H9 (cell line): ENCODE measurements around the gene ATG7. TPM values are rescaled to one million over a fixed set of nuclear protein-coding genes. Genes with fewer than 3 reads are reported as not detected.

Source experiments
- DNase-seq: peaks from one replicate; pipeline ENCODE4 v3.0.0-alpha.2; 2017
- H2AFZ ChIP-seq: one replicate; pipeline ENCODE4 v1.6.1; 2013; ENCODE audit warnings: mild to moderate bottlenecking, low read length, control low read depth, moderate library complexity
- H2AK5ac ChIP-seq: 2 replicates; pipeline ENCODE4 v1.6.1; 2013; ENCODE audit warnings: low read length, control low read depth, mixed read lengths; ENCODE audit not compliant: insufficient read length
- H2BK120ac ChIP-seq: one replicate; pipeline ENCODE4 v1.6.1; 2013; ENCODE audit warnings: low read depth, mild to moderate bottlenecking, low read length, control low read depth, inconsistent platforms; ENCODE audit not compliant: poor library complexity, severe bottlenecking
- H2BK12ac ChIP-seq: 2 replicates; pipeline ENCODE4 v1.6.1; 2013; ENCODE audit warnings: low read length, control low read depth, mixed read lengths, low read depth; ENCODE audit not compliant: insufficient read length
- H2BK15ac ChIP-seq: 2 replicates; pipeline ENCODE4 v1.6.1; 2013; ENCODE audit warnings: low read depth, low read length, control low read depth
- H2BK20ac ChIP-seq: one replicate; pipeline ENCODE4 v1.6.1; 2013; ENCODE audit warnings: low read depth, mild to moderate bottlenecking, low read length, control low read depth, inconsistent platforms; ENCODE audit not compliant: poor library complexity, severe bottlenecking
- H2BK5ac ChIP-seq: 2 replicates; pipeline ENCODE4 v1.6.1; 2013; ENCODE audit warnings: low read length, control low read depth, mixed read lengths; ENCODE audit not compliant: insufficient read length
- H3K14ac ChIP-seq: 2 replicates; pipeline ENCODE4 v1.6.1; 2013; ENCODE audit warnings: low read length, control low read depth; ENCODE audit not compliant: insufficient read depth
- H3K18ac ChIP-seq: 2 replicates; pipeline ENCODE4 v1.6.1; 2013; ENCODE audit warnings: low read depth, mild to moderate bottlenecking, mixed read lengths, low read length, control low read depth; ENCODE audit not compliant: insufficient read length
- H3K23ac ChIP-seq: 2 replicates; pipeline ENCODE4 v1.6.1; 2013; ENCODE audit warnings: low read length, control low read depth, mixed read lengths, low read depth; ENCODE audit not compliant: insufficient read length
- H3K23me2 ChIP-seq: 2 replicates; pipeline ENCODE4 v1.6.1; 2013; ENCODE audit warnings: low read depth, mild to moderate bottlenecking, mixed read lengths, low read length, control low read depth; ENCODE audit not compliant: insufficient read length, poor library complexity, severe bottlenecking
- H3K27ac ChIP-seq: 2 replicates; pipeline ENCODE4 v1.5.1; 2013; ENCODE audit warnings: low read length, control low read depth, mixed read lengths, low read depth; ENCODE audit not compliant: insufficient read length
- H3K27me3 ChIP-seq: 2 replicates; pipeline ENCODE4 v1.6.1; 2013; ENCODE audit warnings: low read length, control low read depth, inconsistent platforms; ENCODE audit not compliant: insufficient read depth
- H3K4ac ChIP-seq: 2 replicates; pipeline ENCODE4 v1.6.1; 2013; ENCODE audit warnings: low read depth, mild to moderate bottlenecking, control low read depth, inconsistent platforms, low read length, moderate library complexity
- H3K4me1 ChIP-seq: 2 replicates; pipeline ENCODE4 v1.6.1; 2013; ENCODE audit warnings: low read length, control low read depth, inconsistent platforms; ENCODE audit not compliant: insufficient read depth
- H3K4me2 ChIP-seq: 2 replicates; pipeline ENCODE4 v1.6.1; 2013; ENCODE audit warnings: low read length, control low read depth, mixed read lengths; ENCODE audit not compliant: insufficient read length, insufficient read depth
- H3K56ac ChIP-seq: 2 replicates; pipeline ENCODE4 v1.6.1; 2013; ENCODE audit warnings: low read depth, mild to moderate bottlenecking, mixed read lengths, low read length, control low read depth; ENCODE audit not compliant: insufficient read length
- H3K79me1 ChIP-seq: 2 replicates; pipeline ENCODE4 v1.6.1; 2013; ENCODE audit warnings: low read depth, mild to moderate bottlenecking, moderate library complexity, low read length, control low read depth, inconsistent platforms; ENCODE audit not compliant: insufficient read depth, poor library complexity, severe bottlenecking
- H3K79me2 ChIP-seq: 2 replicates; pipeline ENCODE4 v1.6.1; 2013; ENCODE audit warnings: low read length, control low read depth, inconsistent platforms; ENCODE audit not compliant: insufficient read depth
- H3K9ac ChIP-seq: 2 replicates; pipeline ENCODE4 v1.6.1; 2013; ENCODE audit warnings: low read length, control low read depth, mixed read lengths; ENCODE audit not compliant: insufficient read length; ENCODE audit errors: extremely low read depth
- H3K9me3 ChIP-seq: one replicate; pipeline ENCODE4 v1.6.1; 2013; ENCODE audit warnings: low read depth, low read length, inconsistent platforms; ENCODE audit not compliant: control insufficient read depth
- H3T11ph ChIP-seq: one replicate; pipeline ENCODE4 v1.6.1; 2013; ENCODE audit warnings: mild to moderate bottlenecking, low read length, control low read depth, inconsistent platforms
- H4K20me1 ChIP-seq: one replicate; pipeline ENCODE4 v1.6.1; 2013; ENCODE audit not compliant: control insufficient read depth, insufficient read length, insufficient read depth
- H4K5ac ChIP-seq: 2 replicates; pipeline ENCODE4 v1.6.1; 2013; ENCODE audit warnings: low read depth, mild to moderate bottlenecking, mixed read lengths, low read length, control low read depth; ENCODE audit not compliant: insufficient read length
- H4K8ac ChIP-seq: replicated peaks from 2 replicates; pipeline ENCODE4 v1.6.1; 2013; ENCODE audit warnings: low read length, control low read depth, mixed read lengths, low read depth; ENCODE audit not compliant: insufficient read length
- H4K91ac ChIP-seq: 2 replicates; pipeline ENCODE4 v1.6.1; 2013; ENCODE audit warnings: low read depth, mild to moderate bottlenecking, moderate library complexity, mixed read lengths, low read length, control low read depth; ENCODE audit not compliant: insufficient read length
- H3K27ac Mint-ChIP-seq, 3 experiments: 2 replicates in 2 of 3; 3 replicates in 1 of 3; pipeline ENCODE4 v1.8.0; 2020 to 2021; ENCODE audit warnings: mixed read lengths in 3 of 3, mild to moderate bottlenecking in 1 of 3, moderate library complexity in 1 of 3
- H3K27me3 Mint-ChIP-seq: 2 replicates; pipeline ENCODE4 v1.8.0; 2021; ENCODE audit warnings: low read depth, mild to moderate bottlenecking, moderate library complexity, mixed read lengths
- H3K36me3 Mint-ChIP-seq, 3 experiments: 2 replicates in 2 of 3; 3 replicates in 1 of 3; pipeline ENCODE4 v1.8.0; 2020 to 2021; ENCODE audit warnings: low read depth in 3 of 3, mixed read lengths in 3 of 3; ENCODE audit not compliant: insufficient read depth in 1 of 3
- H3K4me1 Mint-ChIP-seq, 2 experiments: 2 replicates each; pipeline ENCODE4 v1.8.0; 2020; ENCODE audit warnings: mixed read lengths in 2 of 2
- H3K4me3 Mint-ChIP-seq, 2 experiments: 2 replicates in 1 of 2; 3 replicates in 1 of 2; pipeline ENCODE4 v1.8.0; 2020 to 2021; ENCODE audit warnings: mild to moderate bottlenecking in 2 of 2, mixed read lengths in 2 of 2, moderate library complexity in 1 of 2
- H3K9me3 Mint-ChIP-seq, 2 experiments: 2 replicates in 1 of 2; 3 replicates in 1 of 2; pipeline ENCODE4 v1.8.0; 2020; ENCODE audit warnings: mild to moderate bottlenecking in 2 of 2, mixed read lengths in 2 of 2, moderate library complexity in 1 of 2
- WGBS: extraction: QIAGEN DNeasy Blood & Tissue Kit; methylation state at CpG from one replicate; pipeline ENCODE4 v1.1.7; 2013; ENCODE audit warnings: missing lambda C conversion rate, low lambda C conversion rate, mixed read lengths; ENCODE audit not compliant: insufficient read length; ENCODE audit errors: extremely low coverage; 5-methylcytosine and 5-hydroxymethylcytosine counted together
- total RNA-seq: library from RNA; stranded (reverse); gene quantifications from 2 replicates; pipeline ENCODE4 v1.2.1, GENCODE V29; 2021
- TF ChIP-seq, protein P1 (sequence below): fragments of 200-600 bp; sonication (generic); conservative IDR thresholded peaks from 3 replicates; pipeline ENCODE4 v1.8.0; 2021; ENCODE audit warnings: antibody characterized with exemption, mild to moderate bottlenecking

Gene ATG7
- total RNA-seq, 1 experiment from 2014 or later: 17.9 TPM

DNA sequence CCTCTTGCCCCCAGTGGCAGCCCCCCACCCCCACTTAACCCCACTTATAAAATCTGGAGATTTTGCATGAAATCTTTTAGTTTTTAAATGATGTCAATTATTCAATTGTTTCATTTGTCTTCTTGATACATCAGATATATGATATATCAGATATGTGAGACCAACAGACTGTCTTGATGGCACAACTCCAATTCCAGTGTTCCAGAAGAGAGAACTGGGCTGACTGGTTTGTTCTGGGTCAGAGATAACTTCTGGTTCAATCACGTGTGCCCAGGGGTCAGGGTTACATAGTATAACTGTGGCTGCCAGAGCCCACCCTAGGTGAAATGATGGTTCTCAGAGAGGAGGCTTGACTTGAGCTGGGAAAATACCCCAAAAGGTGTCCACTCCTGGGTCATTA, 32.4 kb upstream of the ATG7 start:
- no peaks in the 10 kb centered on the region; the same call in 1 of the 2 replicates for H3K4me1 ChIP-seq
- Mint-ChIP-seq H3K9me3 (no peaks in the 10 kb centered on the region; a peak in 2 of 5 replicates), H3K36me3 (no peaks in the 10 kb centered on the region; a peak in 1 of 7 replicates), H3K4me1 (peaks cover 2 to 6% of the 10 kb centered on the region in 2 experiments), H3K4me3 (no peak overlapping the region), H3K27me3 (peaks cover 2% of the 10 kb centered on the region; the same call in 1 of the 2 replicates), H3K27ac (no peak overlapping the region)
- no peak overlapping the region for H2AK5ac ChIP-seq
- no peak overlapping the region for H3K23ac ChIP-seq
- no CpG with 5 or more reads among the region's 1 CpG for WGBS
- H4K20me1 ChIP-seq: no peaks in the 10 kb centered on the region
- H3K56ac ChIP-seq: no peak overlapping the region
- H3K23me2 ChIP-seq: no peaks in the 10 kb centered on the region
- H2AFZ ChIP-seq: no peak overlapping the region
- no peak overlapping the region for H2BK20ac ChIP-seq
- no peak overlapping the region for H3K4me2 ChIP-seq
- no peak overlapping the region for H2BK12ac ChIP-seq
- no peak overlapping the region for H3K9ac ChIP-seq
- H4K91ac ChIP-seq: no peak overlapping the region
- H3K18ac ChIP-seq: no peak overlapping the region
- H3K9me3 ChIP-seq: no peaks in the 10 kb centered on the region
- H3K27me3 ChIP-seq: no peaks in the 10 kb centered on the region
- no peaks in the 10 kb centered on the region for H3K79me2 ChIP-seq
- H4K5ac ChIP-seq: no peak overlapping the region
- DNase-seq: no peak
- no peaks in the 10 kb centered on the region for H3K79me1 ChIP-seq
- H4K8ac ChIP-seq: no peak overlapping the region
- no peak overlapping the region for H3K27ac ChIP-seq
- no peak overlapping the region for H3K4ac ChIP-seq
- H3K14ac ChIP-seq: no peak overlapping the region
- TF ChIP-seq, protein P1, sequence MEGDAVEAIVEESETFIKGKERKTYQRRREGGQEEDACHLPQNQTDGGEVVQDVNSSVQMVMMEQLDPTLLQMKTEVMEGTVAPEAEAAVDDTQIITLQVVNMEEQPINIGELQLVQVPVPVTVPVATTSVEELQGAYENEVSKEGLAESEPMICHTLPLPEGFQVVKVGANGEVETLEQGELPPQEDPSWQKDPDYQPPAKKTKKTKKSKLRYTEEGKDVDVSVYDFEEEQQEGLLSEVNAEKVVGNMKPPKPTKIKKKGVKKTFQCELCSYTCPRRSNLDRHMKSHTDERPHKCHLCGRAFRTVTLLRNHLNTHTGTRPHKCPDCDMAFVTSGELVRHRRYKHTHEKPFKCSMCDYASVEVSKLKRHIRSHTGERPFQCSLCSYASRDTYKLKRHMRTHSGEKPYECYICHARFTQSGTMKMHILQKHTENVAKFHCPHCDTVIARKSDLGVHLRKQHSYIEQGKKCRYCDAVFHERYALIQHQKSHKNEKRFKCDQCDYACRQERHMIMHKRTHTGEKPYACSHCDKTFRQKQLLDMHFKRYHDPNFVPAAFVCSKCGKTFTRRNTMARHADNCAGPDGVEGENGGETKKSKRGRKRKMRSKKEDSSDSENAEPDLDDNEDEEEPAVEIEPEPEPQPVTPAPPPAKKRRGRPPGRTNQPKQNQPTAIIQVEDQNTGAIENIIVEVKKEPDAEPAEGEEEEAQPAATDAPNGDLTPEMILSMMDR: no peak
- no peak overlapping the region for H2BK15ac ChIP-seq
- H2BK120ac ChIP-seq: no peak overlapping the region
- H3T11ph ChIP-seq: no peak overlapping the region
- no peak overlapping the region for H2BK5ac ChIP-seq
